SIG-M5 treated with dmso at 0.1 percent for 504 hours (cell line): Measurements from ENCODE around the gene POLE3.
"Not testable (repeated sequence)": the region's sequence is repeated elsewhere in the genome, so short reads cannot be mapped to it uniquely, and the experiment has no call there.

ENCODE experiments used
- DNase-seq: peaks from one replicate; lab custom pipeline; 2025; ENCODE audit not compliant: unreplicated experiment; lab: John Stamatoyannopoulos, UW

The POLE3 gene

GRCh38 chr9:113406353-113406752 lies 4.1 kb downstream of the POLE3 start:
- DNase-seq, result not testable (repeated sequence)

- DNase-seq, result peak; percentile 92
These were observed 6.8 kb downstream of the POLE3 start for GRCh38 chr9:113403646-113404045.

DNA sequence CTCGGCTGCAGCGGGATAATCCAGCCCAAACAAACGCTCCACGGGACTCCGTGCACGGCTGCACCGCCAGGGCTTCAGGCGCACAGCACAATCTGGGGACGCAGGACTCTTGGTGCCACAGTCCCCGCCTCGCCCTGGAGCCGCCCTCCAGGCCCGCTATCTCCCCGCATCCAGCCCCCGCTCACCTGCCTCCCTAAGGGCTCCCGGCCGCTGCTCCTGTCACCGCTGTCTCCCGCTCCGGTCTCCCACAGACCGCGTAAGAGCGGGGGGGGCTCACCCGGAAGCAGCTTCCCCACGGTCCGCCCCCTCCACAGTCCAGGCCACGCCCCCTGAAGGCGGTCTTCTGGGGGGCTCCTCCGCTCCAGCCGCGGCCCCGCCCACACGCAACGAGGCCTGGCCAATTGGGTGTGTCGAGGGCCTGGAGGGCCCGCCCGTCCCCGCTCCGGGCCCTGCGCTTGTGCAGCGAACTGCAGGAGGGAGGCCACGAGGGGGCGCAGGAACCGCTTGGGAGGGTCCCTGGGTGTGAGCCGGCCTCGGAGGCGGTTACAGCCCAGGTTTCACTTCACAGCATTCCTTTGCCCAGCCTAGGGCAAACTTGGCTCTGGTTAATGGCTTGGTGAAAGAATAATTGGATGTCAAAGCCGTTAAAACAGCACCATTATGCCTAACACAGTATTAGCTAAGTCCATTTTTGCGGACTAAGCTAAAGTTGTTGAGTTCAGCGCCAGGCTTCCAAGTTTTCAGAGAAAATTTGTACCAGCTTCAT lies 9.3 kb downstream of the POLE3 start, which contains the start of gene ALAD:
ALAD (minus strand) TSS at position 258 of the 766 bp plus-strand sequence. CDS start 7,725 bp downstream, outside the sequence.
- peak; percentile 95 for DNase-seq

DNA sequence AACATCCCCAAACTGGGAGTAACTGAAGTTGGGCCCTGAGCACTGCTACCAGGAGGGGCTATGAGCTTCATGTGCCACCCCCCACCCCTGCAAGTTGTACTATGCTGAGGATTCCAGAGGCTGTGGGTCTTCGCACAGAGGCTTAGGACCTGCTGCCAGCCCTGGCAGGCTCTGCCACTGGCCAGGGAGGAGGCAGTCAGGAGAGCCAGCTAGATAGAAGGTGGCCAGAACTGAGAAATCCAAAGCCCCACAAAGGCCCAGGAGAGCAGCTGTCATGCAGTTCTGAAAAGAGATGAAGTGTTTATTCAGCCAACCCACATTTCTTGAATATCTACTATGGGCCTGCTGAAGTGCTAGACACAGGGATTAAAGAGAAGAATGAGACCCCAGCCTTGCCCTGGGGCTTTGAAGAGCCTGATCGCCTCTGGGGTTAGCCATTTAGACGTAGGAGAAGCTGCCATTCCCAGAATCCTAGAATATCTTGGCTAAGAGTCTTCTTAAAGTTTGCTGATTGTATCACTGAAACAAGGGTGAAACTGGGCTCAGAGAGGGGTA lies 10.8 kb downstream of the POLE3 start:
- DNase-seq, result no peak

DNA sequence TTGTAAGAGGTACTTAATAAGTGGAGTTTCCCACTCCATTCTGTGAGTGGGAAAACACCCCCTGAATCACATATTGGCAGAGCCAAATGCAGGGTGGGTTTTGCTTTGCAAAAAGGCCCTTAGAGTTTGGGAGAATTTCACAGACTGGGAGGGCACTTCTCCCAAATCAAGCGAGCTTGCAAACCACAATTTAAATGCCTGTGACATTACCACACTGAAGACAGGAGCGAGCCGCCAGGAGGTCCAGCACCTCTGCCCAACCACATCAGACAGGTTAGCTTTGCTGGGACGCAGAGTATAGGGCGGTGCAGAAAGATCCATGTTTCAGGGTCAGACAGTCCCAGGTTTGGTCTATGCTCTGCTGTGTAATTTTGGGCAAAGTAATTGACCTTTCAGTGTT lies 11.7 kb downstream of the POLE3 start:
- no peak for DNase-seq

DNA sequence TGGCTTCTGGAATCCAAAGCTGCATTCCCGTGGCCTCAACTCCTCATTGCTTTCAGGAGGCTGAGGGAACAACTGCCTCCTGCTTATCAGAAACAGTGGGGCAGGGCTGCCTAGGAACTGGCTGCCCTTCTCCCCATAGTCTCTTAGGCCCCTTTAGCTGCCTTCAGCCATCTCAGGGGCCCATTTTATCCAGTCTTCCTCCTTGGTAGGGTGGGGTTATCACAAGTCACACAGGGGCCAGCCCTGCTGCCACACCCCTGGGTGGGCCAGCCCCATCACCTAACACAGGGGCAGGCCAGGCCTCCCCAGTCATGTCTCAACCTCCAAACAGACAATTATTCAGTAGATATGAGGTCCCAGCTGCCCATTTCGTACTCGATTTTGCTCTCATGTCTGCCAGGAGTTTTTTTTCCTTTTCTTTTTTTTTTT lies 13.3 kb downstream of the POLE3 start:
- no peak for DNase-seq

GRCh38 chr9:113395000-113395861 lies 15.2 kb downstream of the POLE3 start:
- no peak for DNase-seq

DNA sequence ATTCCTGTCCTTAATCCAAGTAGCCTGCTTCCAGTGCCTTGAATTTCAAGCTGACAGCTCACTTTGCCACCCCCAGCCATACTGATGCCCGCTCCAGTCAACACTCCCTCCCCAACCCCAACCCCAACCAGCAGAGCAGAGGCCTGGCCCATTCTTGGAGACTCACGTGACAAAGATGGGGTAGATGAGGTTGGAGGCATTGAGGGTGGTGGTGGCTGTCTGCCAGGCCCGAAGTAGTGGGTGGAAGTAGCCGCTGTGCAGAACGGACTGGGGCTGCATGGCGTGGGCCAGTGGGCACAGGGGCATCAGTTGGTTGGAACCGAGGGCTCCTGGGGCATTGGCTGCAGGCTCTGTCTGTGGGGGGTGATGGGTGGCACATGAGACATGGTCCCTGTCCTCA lies 17.2 kb downstream of the POLE3 start:
- no peak for DNase-seq

DNA sequence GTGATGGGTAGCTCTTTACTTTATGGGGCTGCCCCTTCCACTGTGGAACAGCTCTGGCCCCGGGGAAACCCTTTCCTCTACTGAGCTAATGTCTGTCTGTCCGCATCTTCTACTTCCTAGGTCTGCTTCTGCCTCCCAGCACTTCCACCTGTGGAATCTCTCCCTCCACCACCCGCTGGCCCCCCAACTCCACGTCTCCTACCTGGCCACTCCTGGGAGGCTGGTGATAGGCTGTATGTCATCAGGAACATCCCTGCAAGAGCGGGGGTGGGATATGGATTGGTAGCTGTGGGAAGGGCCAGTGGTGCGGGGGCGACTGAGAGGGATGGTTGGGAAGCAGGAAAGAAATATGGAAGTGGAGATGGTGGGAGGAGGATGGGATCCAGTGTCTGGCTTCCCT lies 18.6 kb downstream of the POLE3 start:
- DNase-seq, result no peak

DNA sequence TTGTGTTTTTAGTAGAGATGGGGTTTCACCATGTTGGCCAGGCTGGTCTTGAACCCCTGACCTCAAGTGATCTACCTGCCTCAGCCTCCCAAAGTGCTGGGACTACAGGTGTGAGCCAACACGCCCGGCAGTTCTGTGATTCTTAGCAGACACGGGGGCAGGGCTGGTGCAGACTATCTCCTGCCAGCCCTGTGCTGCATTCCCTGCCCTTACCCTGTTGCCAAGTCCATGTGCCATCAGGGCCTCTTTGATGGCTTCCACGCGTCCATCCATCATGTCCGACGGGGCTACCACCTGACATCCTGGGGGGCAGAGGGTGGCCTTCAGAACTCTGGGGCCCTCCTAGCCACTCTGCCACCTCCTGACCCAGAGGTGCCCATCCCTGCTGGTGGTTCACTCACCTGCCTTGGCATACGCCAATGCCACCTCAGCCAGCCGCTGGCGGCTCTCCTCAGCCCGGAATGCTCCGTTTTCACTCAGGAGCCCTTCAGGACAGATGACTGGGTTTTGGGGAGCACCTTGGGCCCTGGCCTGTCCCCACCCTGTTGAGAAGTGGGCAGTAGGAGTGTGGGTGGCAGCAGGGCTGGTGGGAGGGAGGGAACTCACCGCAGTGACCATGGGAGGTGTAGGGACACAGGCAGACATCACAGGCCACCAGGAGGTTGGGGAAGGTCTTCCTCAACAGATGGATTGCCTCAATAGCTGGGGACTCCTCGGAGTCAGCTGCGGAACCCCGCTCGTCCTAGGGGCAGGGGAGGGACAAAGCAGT lies 20.1 kb downstream of the POLE3 start:
- no peak for DNase-seq

DNA sequence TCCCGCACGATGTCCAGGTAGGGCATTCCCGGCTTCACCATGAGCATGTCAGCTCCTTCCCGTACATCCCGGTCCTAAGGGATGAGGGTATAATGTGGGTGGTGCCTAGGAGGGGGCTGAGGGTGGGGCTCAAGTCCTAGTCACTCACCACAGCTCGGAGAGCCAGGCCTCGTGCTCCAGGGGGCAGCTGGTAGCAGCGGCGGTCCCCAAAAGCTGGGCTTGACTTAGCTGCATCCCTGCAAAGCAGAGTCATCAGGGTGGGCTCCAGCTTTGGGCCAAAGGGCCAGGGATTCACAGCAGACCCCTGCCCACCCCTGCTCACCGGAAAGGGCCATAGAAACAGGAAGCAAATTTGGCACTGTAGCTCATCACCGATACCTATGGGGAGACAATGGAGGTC lies 21.0 kb downstream of the POLE3 start:
- no peak for DNase-seq

DNA sequence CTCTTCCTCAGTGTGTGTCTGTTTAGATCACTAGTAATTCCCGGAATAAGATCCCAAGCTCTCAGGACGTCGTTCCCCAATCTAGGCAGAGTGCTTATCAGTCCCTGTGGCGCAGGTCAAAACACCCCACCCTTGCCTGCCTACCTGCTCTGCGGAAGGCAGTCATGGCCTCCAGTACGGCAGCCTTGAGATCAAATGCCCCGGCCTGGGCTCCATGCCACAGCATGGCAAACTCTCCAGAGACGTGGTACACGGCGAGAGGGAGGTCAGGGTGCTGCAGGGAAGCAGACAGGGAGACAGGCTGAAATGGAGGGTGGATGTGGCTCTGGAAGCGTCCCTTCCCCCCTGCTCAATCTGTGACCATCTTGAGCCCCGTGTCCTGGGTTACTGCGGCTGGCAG lies 21.6 kb downstream of the POLE3 start:
- DNase-seq, result no peak

GRCh38 chr9:113387560-113388230 lies 22.8 kb downstream of the POLE3 start:
- no peak for DNase-seq

DNA sequence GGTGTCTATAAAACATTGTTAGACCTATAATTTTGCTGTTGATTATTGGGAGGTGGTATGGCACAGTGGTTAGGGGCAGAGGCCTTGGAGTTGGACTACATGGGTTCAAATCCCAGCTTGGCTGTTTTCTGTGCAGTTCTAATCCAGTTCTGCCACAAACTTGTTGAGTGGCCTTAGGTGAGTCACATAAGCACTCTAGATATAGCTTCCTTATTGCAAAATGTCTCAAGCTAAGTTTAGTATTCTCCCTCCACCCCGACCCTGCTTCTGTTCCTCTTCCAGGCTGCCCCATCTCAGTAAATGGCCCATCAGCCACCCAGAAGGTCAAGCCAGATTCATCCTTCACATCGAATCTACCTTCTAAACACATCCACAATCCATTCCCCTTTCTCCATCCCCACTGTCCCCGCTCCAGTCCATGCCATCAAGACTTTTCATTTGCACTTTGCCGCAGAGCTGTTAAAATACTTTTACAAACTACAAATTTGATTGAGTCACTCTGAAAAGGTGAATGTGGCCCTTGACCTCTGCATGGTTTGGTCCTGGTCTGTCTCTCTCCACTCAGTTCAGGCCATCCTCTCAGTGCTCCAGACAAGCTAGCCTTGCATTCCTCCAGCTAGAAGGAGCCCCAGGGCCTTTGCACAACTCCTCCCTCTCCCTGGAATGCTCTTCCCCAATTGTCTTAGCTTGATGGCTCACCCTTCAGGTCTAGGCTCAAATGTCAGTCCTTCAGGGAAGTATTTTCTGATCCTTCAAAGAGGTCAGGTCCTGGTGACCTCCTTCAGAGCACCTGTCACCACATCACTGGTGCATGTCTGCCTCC lies 23.7 kb downstream of the POLE3 start:
- peak; percentile 58 for DNase-seq

GRCh38 chr9:113381909-113382411 lies 28.5 kb downstream of the POLE3 start:
- DNase-seq, result peak; percentile 73

- DNase-seq, result not testable (repeated sequence)
These were observed 29.0 kb downstream of the POLE3 start for GRCh38 chr9:113381441-113381840.

DNA sequence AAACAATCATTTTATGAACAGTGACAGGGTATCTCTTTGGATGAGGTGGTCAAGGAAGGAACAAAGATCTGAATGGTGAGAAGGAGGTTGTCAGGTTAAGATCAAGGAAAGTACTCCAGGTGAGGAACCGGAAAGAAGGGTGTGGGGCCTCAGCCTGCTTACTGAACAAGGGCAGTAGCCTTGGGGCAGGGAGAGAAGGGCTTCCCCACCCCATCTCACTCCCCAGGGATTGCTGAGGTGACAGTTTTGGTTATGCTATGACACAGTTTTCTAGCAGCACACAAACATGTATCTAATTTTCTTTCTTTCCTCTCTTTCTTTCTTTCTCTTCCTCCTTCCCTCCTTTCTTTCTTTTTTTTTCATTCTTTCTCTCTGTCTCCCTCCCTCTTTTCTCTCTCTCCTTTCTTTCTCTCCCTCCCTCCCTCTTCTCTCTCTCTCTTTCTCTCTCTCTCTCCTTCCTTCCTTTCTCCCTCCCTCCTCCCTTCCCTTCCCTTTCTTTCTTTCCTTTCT lies 29.6 kb downstream of the POLE3 start:
- DNase-seq, result no peak

DNA sequence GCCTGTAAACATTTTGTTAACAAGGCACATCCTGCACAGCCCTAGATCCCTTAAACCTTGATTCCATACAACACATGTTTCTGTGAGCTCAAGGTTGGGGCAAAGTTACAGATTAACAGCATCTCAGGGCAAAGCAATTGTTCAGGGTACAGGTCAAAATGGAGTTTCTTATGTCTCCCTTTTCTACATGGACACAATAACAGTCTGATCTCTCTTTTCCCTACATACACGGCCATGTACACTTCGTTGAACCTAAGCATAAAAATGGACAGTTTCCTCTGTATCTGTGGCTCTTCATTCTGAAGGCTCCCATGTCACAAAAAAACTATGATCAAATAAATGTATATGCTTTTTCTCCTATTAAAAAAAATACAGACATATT lies 30.7 kb downstream of the POLE3 start:
- not testable (repeated sequence) for DNase-seq
